A673 (cell line): Measurements from ENCODE around the gene DHRS3.
"Not testable (repeated sequence)": the region's sequence is repeated elsewhere in the genome, so short reads cannot be mapped to it uniquely, and the experiment has no call there.

Experiments used
- CTCF ChIP-seq: fragments of 300-800, 200-600 bp; sonication (generic); conservative IDR thresholded peaks from 2 replicates; pipeline ENCODE4 v1.5.1; 2017; ENCODE audit warnings: low read depth, mild to moderate bottlenecking, antibody characterized with exemption, low read length, moderate library complexity, mixed read lengths
- EZH2 ChIP-seq: fragments of 200-600 bp; sonication (generic); IDR thresholded peaks from 2 replicates; pipeline ENCODE4 v1.6.1; 2017; ENCODE audit warnings: borderline replicate concordance, low read depth, mild to moderate bottlenecking, mixed read lengths, antibody characterized with exemption, low read length; ENCODE audit not compliant: poor library complexity, severe bottlenecking

DNA sequence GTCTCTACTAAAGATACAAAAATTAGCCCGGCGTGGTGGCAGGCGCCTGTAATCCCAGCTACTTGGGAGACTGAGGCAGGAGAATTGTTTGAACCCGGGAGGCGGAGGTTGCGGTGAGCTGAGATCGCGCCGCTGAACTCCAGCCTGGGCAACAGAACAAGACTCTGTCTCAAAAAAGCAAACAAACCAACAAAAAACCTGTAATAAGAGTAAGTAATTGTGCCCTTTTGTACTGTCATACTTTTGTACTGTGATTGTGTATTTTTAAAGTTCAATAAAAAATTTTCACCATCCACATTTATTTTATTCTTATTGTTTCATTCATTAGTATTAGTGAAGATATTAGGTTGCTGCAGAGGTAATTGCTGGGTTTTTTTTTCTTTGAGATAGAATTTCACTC is 95.2 kb downstream of the DHRS3 start:
- not testable (repeated sequence) for TF ChIP-seq CTCF, EZH2
